NK-92 (cell line): ENCODE data around the gene PFKFB3.
"Not testable (repeated sequence)": the region's sequence is repeated elsewhere in the genome, so short reads cannot be mapped to it uniquely, and the experiment has no call there.

Experiments
- DNase-seq: peaks from one replicate; lab custom pipeline; 2025; ENCODE audit not compliant: unreplicated experiment; lab: John Stamatoyannopoulos, UW

Gene PFKFB3

DNA sequence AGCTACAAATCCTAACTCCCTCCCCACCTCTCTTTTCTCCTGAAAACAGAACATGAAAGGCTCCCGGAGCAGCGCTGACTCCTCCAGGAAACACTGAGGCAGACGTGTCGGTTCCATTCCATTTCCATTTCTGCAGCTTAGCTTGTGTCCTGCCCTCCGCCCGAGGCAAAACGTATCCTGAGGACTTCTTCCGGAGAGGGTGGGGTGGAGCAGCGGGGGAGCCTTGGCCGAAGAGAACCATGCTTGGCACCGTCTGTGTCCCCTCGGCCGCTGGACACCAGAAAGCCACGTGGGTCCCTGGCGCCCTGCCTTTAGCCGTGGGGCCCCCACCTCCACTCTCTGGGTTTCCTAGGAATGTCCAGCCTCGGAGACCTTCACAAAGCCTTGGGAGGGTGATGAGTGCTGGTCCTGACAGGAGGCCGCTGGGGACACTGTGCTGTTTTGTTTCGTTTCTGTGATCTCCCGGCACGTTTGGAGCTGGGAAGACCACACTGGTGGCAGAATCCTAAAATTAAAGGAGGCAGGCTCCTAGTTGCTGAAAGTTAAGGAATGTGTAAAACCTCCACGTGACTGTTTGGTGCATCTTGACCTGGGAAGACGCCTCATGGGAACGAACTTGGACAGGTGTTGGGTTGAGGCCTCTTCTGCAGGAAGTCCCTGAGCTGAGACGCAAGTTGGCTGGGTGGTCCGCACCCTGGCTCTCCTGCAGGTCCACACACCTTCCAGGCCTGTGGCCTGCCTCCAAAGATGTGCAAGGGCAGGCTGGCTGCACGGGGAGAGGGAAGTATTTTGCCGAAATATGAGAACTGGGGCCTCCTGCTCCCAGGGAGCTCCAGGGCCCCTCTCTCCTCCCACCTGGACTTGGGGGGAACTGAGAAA lies 30.4 kb downstream of the PFKFB3 start:
- no peak for DNase-seq

GRCh38 chr10:6233725-6234277 lies 31.1 kb downstream of the PFKFB3 start:
- DNase-seq = no peak

- DNase-seq = no peak
These were observed 31.6 kb downstream of the PFKFB3 start for GRCh38 chr10:6234371-6234770.

DNA sequence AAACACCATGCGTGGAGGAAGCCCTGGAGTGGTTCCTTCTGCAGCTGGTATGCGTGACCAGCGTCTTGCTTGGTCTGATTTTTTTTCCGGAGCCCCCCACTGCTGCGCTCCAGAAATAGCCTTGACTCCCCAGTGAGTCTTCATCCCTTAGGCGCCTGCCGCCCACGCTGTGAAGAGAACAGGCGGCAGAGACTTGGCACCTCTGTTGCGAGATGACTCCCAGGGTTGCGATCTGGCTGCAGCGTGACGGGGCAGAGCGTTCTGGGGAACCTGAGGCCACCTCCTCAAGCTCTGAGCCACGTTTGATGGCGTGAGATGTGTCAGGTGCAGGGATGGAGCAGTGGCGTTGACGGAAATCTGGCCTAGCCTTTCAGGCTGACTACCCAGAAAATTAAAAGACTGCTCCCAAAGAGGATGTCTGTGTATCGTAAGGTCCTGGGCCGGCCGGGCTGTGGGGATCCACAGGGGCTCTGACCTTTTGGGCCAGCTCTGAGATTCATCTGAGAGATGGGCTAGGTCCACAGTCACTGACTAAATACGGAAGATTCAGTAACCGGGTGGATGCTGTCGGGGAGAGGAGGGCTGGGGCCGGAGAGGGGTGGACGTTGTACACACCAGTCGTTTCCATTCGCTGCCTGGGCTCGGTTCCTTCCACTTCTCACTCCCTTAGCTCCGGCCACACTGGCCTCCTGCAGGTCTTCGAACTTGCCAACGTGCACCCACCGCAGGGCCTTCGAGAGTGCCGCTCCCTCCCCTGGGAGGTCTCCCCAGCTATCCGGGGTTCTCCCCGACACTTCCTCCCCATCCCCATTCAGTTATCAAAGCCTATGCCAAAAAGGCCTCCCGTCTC lies 33.8 kb downstream of the PFKFB3 start:
- no peak for DNase-seq

GRCh38 chr10:6237199-6237530 lies 34.4 kb downstream of the PFKFB3 start:
- no peak for DNase-seq

GRCh38 chr10:6238587-6239212 lies 36.0 kb downstream of the PFKFB3 start:
- not testable (repeated sequence) for DNase-seq

DNA sequence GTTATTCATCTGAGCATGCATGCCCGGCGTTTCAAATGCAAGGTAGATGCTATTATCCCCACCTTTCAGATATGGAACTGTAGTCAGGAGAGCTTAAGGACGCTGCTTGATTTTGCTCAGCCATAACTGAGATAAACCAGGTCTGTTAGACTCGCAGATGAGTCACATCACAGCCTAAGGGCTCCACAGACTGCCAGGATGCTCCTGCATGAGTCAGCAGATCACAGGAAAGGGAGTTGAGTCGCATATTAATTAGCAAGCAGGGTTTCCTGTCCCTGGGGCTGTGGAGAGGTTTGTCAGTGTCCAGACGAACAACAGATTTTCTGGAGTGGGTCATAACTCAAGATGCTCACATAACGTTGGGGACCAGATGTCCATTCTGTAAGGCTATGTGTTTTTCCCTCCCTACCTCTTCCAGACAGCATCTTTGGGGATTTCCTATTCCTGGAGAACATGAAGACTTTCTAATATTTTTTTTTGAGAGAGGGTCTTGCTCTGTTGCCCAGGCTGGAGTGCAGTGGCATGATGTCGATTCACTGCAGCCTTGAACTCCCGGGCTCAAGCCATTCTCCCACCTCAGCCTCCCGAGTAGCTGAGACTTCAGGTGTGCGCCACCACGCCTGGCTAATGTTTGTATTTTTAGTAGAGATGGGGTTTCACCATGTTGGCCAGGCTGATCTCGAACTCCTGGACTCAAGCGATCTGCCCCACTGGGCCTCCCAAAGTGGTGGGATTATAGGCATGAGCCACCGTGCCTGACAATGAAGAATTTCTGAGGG lies 36.7 kb downstream of the PFKFB3 start:
- no peak for DNase-seq

GRCh38 chr10:6240254-6240653 lies 37.5 kb downstream of the PFKFB3 start:
- DNase-seq = no peak

DNA sequence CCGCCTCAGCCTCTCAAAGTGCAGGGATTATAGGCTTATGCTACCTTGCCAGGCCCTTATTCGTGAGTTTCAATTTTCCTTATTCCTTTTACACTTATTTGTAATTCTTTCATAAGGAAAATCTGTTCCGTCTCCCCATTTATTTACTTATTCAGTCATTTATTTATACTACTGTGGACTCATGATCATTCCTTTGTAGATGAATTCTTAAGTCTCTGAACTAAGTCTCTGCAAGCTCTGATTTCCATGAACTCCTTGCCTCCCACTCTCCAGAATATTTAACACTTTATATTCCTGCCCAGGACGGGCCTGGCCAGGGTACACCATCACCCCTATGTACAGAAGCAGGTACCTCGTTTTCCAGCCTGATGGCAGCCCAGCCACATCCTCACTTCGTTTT lies 39.4 kb downstream of the PFKFB3 start:
- no peak for DNase-seq

- no peak for DNase-seq
These were observed 41.8 kb downstream of the PFKFB3 start for GRCh38 chr10:6244510-6244909.

- no peak for DNase-seq
These were observed 44.4 kb downstream of the PFKFB3 start for GRCh38 chr10:6247041-6247712.

- DNase-seq = not testable (repeated sequence)
These were observed 46.2 kb downstream of the PFKFB3 start for GRCh38 chr10:6248908-6249307.

DNA sequence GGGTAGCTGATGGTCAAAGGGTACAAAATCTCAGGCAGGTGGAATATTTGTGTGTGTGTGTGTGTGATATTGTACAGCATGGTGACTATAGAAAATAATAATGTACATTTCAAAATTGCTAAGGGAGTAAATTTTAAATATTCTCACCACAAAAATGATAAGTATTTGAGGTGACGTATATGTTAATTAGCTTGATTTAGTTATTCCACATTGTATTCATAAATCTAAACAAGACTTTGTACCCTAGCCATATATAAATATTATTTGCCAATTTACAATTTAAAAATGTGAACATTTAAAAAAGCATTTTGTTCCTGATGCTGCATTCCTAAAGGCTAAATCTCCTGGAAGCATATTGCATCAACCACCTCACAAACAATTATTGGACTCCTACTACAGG lies 47.0 kb downstream of the PFKFB3 start:
- no peak for DNase-seq

- DNase-seq = no peak
These were observed 48.0 kb downstream of the PFKFB3 start for GRCh38 chr10:6250745-6251144.

- no peak for DNase-seq
These were observed 51.5 kb downstream of the PFKFB3 start for GRCh38 chr10:6254201-6254600.

GRCh38 chr10:6255548-6256061 lies 52.9 kb downstream of the PFKFB3 start:
- no peak for DNase-seq

- no peak for DNase-seq
These were observed 53.7 kb downstream of the PFKFB3 start for GRCh38 chr10:6256439-6256838.

- no peak for DNase-seq
These were observed 56.4 kb downstream of the PFKFB3 start for GRCh38 chr10:6259153-6259552.

DNA sequence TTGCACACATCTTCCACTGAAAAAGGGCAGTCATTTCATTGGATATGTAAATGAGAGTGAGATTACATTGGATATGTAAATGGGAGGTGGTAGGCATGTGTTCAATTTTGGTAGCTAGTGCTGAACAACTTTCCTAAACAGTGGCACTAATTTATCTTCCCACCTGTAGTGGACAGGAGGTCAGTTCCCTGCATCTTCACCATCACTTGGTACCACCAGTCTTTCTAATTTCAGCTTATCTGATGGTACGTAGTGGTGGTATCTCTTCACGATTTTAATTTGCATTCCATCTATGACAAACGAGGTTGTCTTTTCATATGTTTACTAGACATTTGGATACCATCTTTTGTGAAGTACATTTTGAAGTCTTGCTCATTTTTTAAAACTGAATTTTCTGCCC lies 58.1 kb downstream of the PFKFB3 start:
- DNase-seq = no peak

- no peak for DNase-seq
These were observed 65.2 kb downstream of the PFKFB3 start for GRCh38 chr10:6267941-6268340.
